ENCODE data around the gene ATP6V0D1. TPM values are rescaled to one million over a fixed set of nuclear protein-coding genes. Genes with fewer than 3 reads are reported as not detected.

ATP6V0D1 gene
- polyA plus RNA-seq, 3 donors = 354 to 687 (median 631) TPM

GRCh38 chr16:67421030-67421429 is 59.9 kb downstream of the ATP6V0D1 start:
- Histone ChIP-seq H3K27me3 (ENCODE audit: control insufficient read depth in 2 of 2, insufficient read depth in 2 of 2, low read length in 2 of 2) (peaks cover 0 to 25% of the 10 kb centered on the region in 2 donors), H3K4me2 (replicated peaks; ENCODE audit: extremely low read depth, low read length, poor library complexity, severe bottlenecking) (no peak overlapping the region), H3K4me1 (ENCODE audit: control insufficient read depth in 1 of 2, insufficient read depth in 2 of 2, low read length in 2 of 2) (peaks cover 6 to 8% of the 10 kb centered on the region in 2 donors), H3K9ac (ENCODE audit: insufficient read depth, low read length, poor library complexity, severe bottlenecking) (no peak overlapping the region), H3K9me3 (replicated peaks in 1 of 2; ENCODE audit: control insufficient read depth in 1 of 2, insufficient read depth in 1 of 2, low read length in 2 of 2) (no peaks in the 10 kb centered on the region), H3K36me3 (replicated peaks in 1 of 2; ENCODE audit: control insufficient read depth in 1 of 2, insufficient read depth in 2 of 2, low read length in 2 of 2) (no peaks in the 10 kb centered on the region), H3K4me3 (replicated peaks in 1 of 3; ENCODE audit: low read depth in 2 of 3, low read length in 3 of 3) (no peak overlapping the region), H3K79me2 (ENCODE audit: insufficient read depth, low read length) (no peaks in the 10 kb centered on the region), H2AFZ (ENCODE audit: insufficient read depth, low read depth, low read length, poor library complexity, severe bottlenecking) (no peak overlapping the region), H3K27ac (ENCODE audit: low read depth in 1 of 2, low read length in 2 of 2) (no peak overlapping the region), H4K20me1 (ENCODE audit: insufficient read depth, low read length) (no peaks in the 10 kb centered on the region)
- WGBS (ENCODE audit: insufficient coverage) = 83% methylated on average over 2 of the region's 4 CpGs
- Mint-ChIP-seq H3K9me3 (peaks cover 0 to 1% (median 0%) of the 10 kb centered on the region in 7 donors), H3K36me3 (no peaks in the 10 kb centered on the region), H3K27ac (no peak overlapping the region), H3K4me1 (peaks cover 4% of the 10 kb centered on the region), H3K27me3 (ENCODE audit: low read depth in 3 of 3) (peaks cover 12 to 40% (median 30%) of the 10 kb centered on the region in 3 donors), H3K4me3 (no peak overlapping the region)
- TF ChIP-seq CTCF (IDR thresholded peaks at IDR 0.05) = no peak
- intact Hi-C loops (cut with micrococcal nuclease) = no loop called here
- DNase-seq = no peak

GRCh38 chr16:67419931-67420330 is 61.0 kb downstream of the ATP6V0D1 start:
- Histone ChIP-seq H4K20me1 (ENCODE audit: insufficient read depth, low read length) (no peaks in the 10 kb centered on the region), H3K4me1 (ENCODE audit: control insufficient read depth in 1 of 2, insufficient read depth in 2 of 2, low read length in 2 of 2) (peaks cover 10 to 13% of the 10 kb centered on the region in 2 donors), H3K36me3 (replicated peaks in 1 of 2; ENCODE audit: control insufficient read depth in 1 of 2, insufficient read depth in 2 of 2, low read length in 2 of 2) (no peaks in the 10 kb centered on the region), H3K4me2 (replicated peaks; ENCODE audit: extremely low read depth, low read length, poor library complexity, severe bottlenecking) (no peak overlapping the region), H3K27ac (ENCODE audit: low read depth in 1 of 2, low read length in 2 of 2) (no peak overlapping the region), H3K27me3 (ENCODE audit: control insufficient read depth in 2 of 2, insufficient read depth in 2 of 2, low read length in 2 of 2) (peaks cover 0 to 17% of the 10 kb centered on the region in 2 donors), H2AFZ (ENCODE audit: insufficient read depth, low read depth, low read length, poor library complexity, severe bottlenecking) (no peak overlapping the region), H3K9me3 (replicated peaks in 1 of 2; ENCODE audit: control insufficient read depth in 1 of 2, insufficient read depth in 1 of 2, low read length in 2 of 2) (no peaks in the 10 kb centered on the region), H3K79me2 (ENCODE audit: insufficient read depth, low read length) (no peaks in the 10 kb centered on the region), H3K4me3 (replicated peaks in 1 of 3; ENCODE audit: low read depth in 2 of 3, low read length in 3 of 3) (no peak overlapping the region), H3K9ac (ENCODE audit: insufficient read depth, low read length, poor library complexity, severe bottlenecking) (no peak overlapping the region)
- peaks cover 9 to 42% (median 32%) of the 10 kb centered on the region in 3 donors for H3K27me3 Mint-ChIP-seq (ENCODE audit: low read depth in 3 of 3)
- H3K9me3 Mint-ChIP-seq = peaks cover 0 to 1% (median 0%) of the 10 kb centered on the region in 7 donors
- no peaks in the 10 kb centered on the region for H3K36me3 Mint-ChIP-seq
- H3K4me3 Mint-ChIP-seq = no peak overlapping the region
- peaks cover 8% of the 10 kb centered on the region for H3K4me1 Mint-ChIP-seq
- no peak for DNase-seq
- intact Hi-C loops (cut with micrococcal nuclease) = no loop called here
- no CpG with 5 or more reads among the region's 3 CpGs for WGBS (ENCODE audit: insufficient coverage)
- no peak overlapping the region for H3K27ac Mint-ChIP-seq
- TF ChIP-seq CTCF (IDR thresholded peaks at IDR 0.05) = no peak
